Measurements from ENCODE around the gene EXOC4. TPM values are rescaled to one million over a fixed set of nuclear protein-coding genes. Genes with fewer than 3 reads are reported as not detected.

The EXOC4 gene
- total and polyA plus RNA-seq, 9 donors: 26.8 to 80.5 (median 70.7) TPM

- no peaks in the 10 kb centered on the region for H3K36me3 ChIP-seq
- TF ChIP-seq CTCF (IDR thresholded peaks at IDR 0.05): no peak
- TF ChIP-seq POLR2A (IDR thresholded peaks at IDR 0.05): no peak
- H3K27me3 ChIP-seq: no peaks in the 10 kb centered on the region
- no peaks in the 10 kb centered on the region for H3K9me3 ChIP-seq
- no peak overlapping the region for H3K4me3 ChIP-seq
- intact Hi-C loops (cut with DNase I): no loop called here
- no peaks in the 10 kb centered on the region for H3K4me1 ChIP-seq (ENCODE audit: insufficient read depth)
- H3K27ac ChIP-seq: no peak overlapping the region
- no peak for DNase-seq
Measured at GRCh38 chr7:133854739-133855138, 601.9 kb downstream of the EXOC4 start.

- no peak for DNase-seq
- no peaks in the 10 kb centered on the region for H3K36me3 ChIP-seq
- no peak overlapping the region for H3K27ac ChIP-seq
Measured at GRCh38 chr7:133857376-133858119, 604.7 kb downstream of the EXOC4 start.

GRCh38 chr7:133858311-133858710, 605.4 kb downstream of the EXOC4 start:
- WGBS, 3 donors: 97 to 98% (median 97%) methylated on average over 6 of the region's 6 CpGs
- Histone ChIP-seq H3K4me1 (ENCODE audit: insufficient read depth) (peaks cover 5% of the 10 kb centered on the region), H3K27ac (no peak overlapping the region), H3K9me3 (no peaks in the 10 kb centered on the region), H3K4me3 (no peak overlapping the region), H3K36me3 (no peaks in the 10 kb centered on the region), H3K27me3 (no peaks in the 10 kb centered on the region)
- no peak for DNase-seq
- intact Hi-C loops (cut with DNase I): no loop called here
- TF ChIP-seq CTCF (IDR thresholded peaks at IDR 0.05) (no peak), POLR2A (IDR thresholded peaks at IDR 0.05) (no peak), EP300 (IDR thresholded peaks at IDR 0.05) (no peak)

More at GRCh38 chr7:133857376-133858119, 604.7 kb downstream of the EXOC4 start:
- no peaks in the 10 kb centered on the region for H3K27me3 ChIP-seq
- WGBS, 3 donors: 95 to 98% (median 98%) methylated on average over 23 of the region's 23 CpGs
- peaks cover 5% of the 10 kb centered on the region for H3K4me1 ChIP-seq (ENCODE audit: insufficient read depth)
- TF ChIP-seq CTCF (IDR thresholded peaks at IDR 0.05) (no peak), EP300 (IDR thresholded peaks at IDR 0.05) (no peak), POLR2A (IDR thresholded peaks at IDR 0.05) (no peak)
- H3K9me3 ChIP-seq: no peaks in the 10 kb centered on the region
- no peak overlapping the region for H3K4me3 ChIP-seq
- intact Hi-C loops (cut with DNase I): no loop called here

- TF ChIP-seq CTCF (IDR thresholded peaks at IDR 0.05) (no peak), EP300 (IDR thresholded peaks at IDR 0.05) (no peak), POLR2A (IDR thresholded peaks at IDR 0.05) (no peak)
- H3K4me3 ChIP-seq: no peak overlapping the region
- no peaks in the 10 kb centered on the region for H3K9me3 ChIP-seq
- no peaks in the 10 kb centered on the region for H3K27me3 ChIP-seq
- DNase-seq: no peak
- H3K4me1 ChIP-seq (ENCODE audit: insufficient read depth): peaks cover 5% of the 10 kb centered on the region
- WGBS, 3 donors: 94 to 98% (median 94%) methylated on average over 5 of the region's 5 CpGs
- no peaks in the 10 kb centered on the region for H3K36me3 ChIP-seq
- intact Hi-C loops (cut with DNase I): no loop called here
- no peak overlapping the region for H3K27ac ChIP-seq
Measured at GRCh38 chr7:133859231-133859630, 606.4 kb downstream of the EXOC4 start.

All from ovary (tissue), 9 donors.